HepG2 (cell line): Measurements from ENCODE around the gene CTSD. TPM values are rescaled to one million over a fixed set of nuclear protein-coding genes. Genes with fewer than 3 reads are reported as not detected.
A peak's percentile ranks its signal among the peaks of the same experiment; 100 is the strongest.

Source experiments
- ATAC-seq: fragments of 200-7000 bp; cut with Tn5 transposase; 3 replicates; pipeline ENCODE4 v1.9.1; 2020; ENCODE audit warnings: mild to moderate bottlenecking, moderate library complexity
- BruUV-seq: library from RNA; stranded (reverse); fragments of 400-500 nt; replicated peaks from 2 replicates; lab custom pipeline; 2021; lab: Mats Ljungman, UMichigan
- CTCF ChIA-PET: fragments of 300-600 bp; formaldehyde crosslinking; extraction: SDS; loops from one replicate; lab custom pipeline; 2021; ENCODE audit warnings: low total read pairs, inconsistent platforms, low intra/inter-chr PET ratio; lab: Yijun Ruan, JAX
- POLR2A ChIA-PET: fragments of 350-600 bp; sonication (Branson Sonifier 250); formaldehyde crosslinking; loops from one replicate; lab custom pipeline; 2020; ENCODE audit warnings: antibody characterized with exemption, inconsistent platforms; lab: Yijun Ruan, JAX
- DNase-seq: peaks from one replicate; pipeline ENCODE4 v3.0.0-alpha.2; 2015; ENCODE audit warnings: low spot score
- FAIRE-seq: peaks from 3 replicates; lab custom pipeline; 2011; peaks lifted over from hg19 to GRCh38; lab: Jason Lieb, UNC
- H2AFZ ChIP-seq: one replicate; pipeline ENCODE4 v1.6.1; 2011; ENCODE audit warnings: low read length, inconsistent platforms
- H3K27ac ChIP-seq: fragments of 300-600 bp; 3 replicates; pipeline ENCODE4 v1.8.0; 2011; ENCODE audit warnings: mixed run types, mild to moderate bottlenecking, mixed read lengths, low read length, inconsistent platforms; ENCODE audit not compliant: insufficient read depth; ENCODE audit errors: extremely low read length
- H3K27me3 ChIP-seq, 2 experiments: fragments of 200-600 bp in 1 of 2; 2 replicates in 1 of 2; 3 replicates in 1 of 2; pipeline versions ENCODE4 v1.6.0 to v1.8.0; 2011; ENCODE audit warnings: low read length in 2 of 2, mild to moderate bottlenecking in 2 of 2, moderate library complexity in 2 of 2, inconsistent platforms in 1 of 2; ENCODE audit not compliant: insufficient read depth in 2 of 2, control insufficient read depth in 1 of 2
- H3K36me3 ChIP-seq, 2 experiments: fragments of 200-600 bp in 1 of 2; replicated peaks in 1 of 2; 2 replicates in 1 of 2; 3 replicates in 1 of 2; pipeline versions ENCODE4 v1.5.1 to v1.8.0; 2011; ENCODE audit warnings: low read length in 2 of 2, inconsistent platforms in 1 of 2; ENCODE audit not compliant: insufficient read depth in 2 of 2, control insufficient read depth in 1 of 2
- H3K4me1 ChIP-seq: 2 replicates; pipeline ENCODE4 v1.5.1; 2012; ENCODE audit warnings: low read length, inconsistent platforms; ENCODE audit not compliant: insufficient read depth
- H3K4me2 ChIP-seq: 2 replicates; pipeline ENCODE4 v1.6.0; 2011; ENCODE audit warnings: low read depth, low read length, inconsistent platforms
- H3K4me3 ChIP-seq, 3 experiments: fragments of 200-600 bp in 1 of 3; sonication (generic), shearing (Covaris generic) in 1 of 3; replicated peaks in 1 of 3; 2 replicates each; pipeline ENCODE4 v1.5.1; 2011 to 2016; ENCODE audit warnings: low read length in 3 of 3, inconsistent platforms in 2 of 3, low read depth in 2 of 3, mild to moderate bottlenecking in 2 of 3, control low read depth in 1 of 3, mixed read lengths in 1 of 3; ENCODE audit not compliant: insufficient read depth in 1 of 3
- H3K79me2 ChIP-seq: one replicate; pipeline ENCODE4 v1.6.1; 2011; ENCODE audit warnings: low read length, inconsistent platforms; ENCODE audit not compliant: insufficient read depth
- H3K9ac ChIP-seq: 2 replicates; pipeline ENCODE4 v1.6.0; 2011; ENCODE audit warnings: mild to moderate bottlenecking, low read depth, low read length, inconsistent platforms; ENCODE audit not compliant: insufficient read depth
- H3K9me3 ChIP-seq: 2 replicates; pipeline ENCODE4 v1.5.1; 2012; ENCODE audit warnings: mild to moderate bottlenecking, low read length
- H4K20me1 ChIP-seq: 2 replicates; pipeline ENCODE4 v1.6.0; 2011; ENCODE audit warnings: inconsistent platforms, mild to moderate bottlenecking, low read length, moderate library complexity; ENCODE audit not compliant: insufficient read depth
- CCAR2 ChIP-seq: fragments of 200-400 bp; formaldehyde crosslinking; optimal IDR thresholded peaks from 2 replicates; pipeline ENCODE3; 2018; ENCODE audit warnings: low read depth, mild to moderate bottlenecking, low read length, moderate library complexity
- CEBPB ChIP-seq: IDR thresholded peaks from 2 replicates; pipeline ENCODE4 v1.6.1; 2011; ENCODE audit warnings: low read depth, low read length, improper control_type of control experiment, borderline replicate concordance
- CEBPG ChIP-seq: IDR thresholded peaks from 2 replicates; pipeline ENCODE4 v1.6.1; 2016
- DNMT1 ChIP-seq: sonication (generic); formaldehyde crosslinking; IDR thresholded peaks from 2 replicates; pipeline ENCODE4 v1.5.1; 2020; ENCODE audit warnings: mild to moderate bottlenecking, missing genetic modification reagents
- FOXM1 ChIP-seq: sonication (generic); formaldehyde crosslinking; IDR thresholded peaks from 2 replicates; pipeline ENCODE4 v1.5.0; 2020; ENCODE audit warnings: missing genetic modification reagents
- GATAD1 ChIP-seq: IDR thresholded peaks from 2 replicates; pipeline ENCODE4 v1.6.1; 2016; ENCODE audit warnings: missing genetic modification reagents, missing compliant biosample characterization
- IKZF5 ChIP-seq: IDR thresholded peaks from 2 replicates; pipeline ENCODE4 v1.6.1; 2018; ENCODE audit warnings: missing genetic modification reagents, mild to moderate bottlenecking, missing compliant biosample characterization
- NFE2 ChIP-seq: sonication (generic); formaldehyde crosslinking; IDR thresholded peaks from 2 replicates; pipeline ENCODE4 v1.4.0; 2020; ENCODE audit warnings: missing genetic modification reagents
- NFE2L2 ChIP-seq: fragments of 150-350 bp; IDR thresholded peaks from 2 replicates; pipeline ENCODE4 v1.6.1; 2014; ENCODE audit warnings: low read length
- RBM22 ChIP-seq: fragments of 200-400 bp; formaldehyde crosslinking; optimal IDR thresholded peaks from 2 replicates; pipeline ENCODE3; 2017; ENCODE audit warnings: mild to moderate bottlenecking, low read length, moderate library complexity
- SP4 ChIP-seq: sonication (generic); formaldehyde crosslinking; IDR thresholded peaks from 2 replicates; pipeline ENCODE4 v1.8.1; 2023; ENCODE audit warnings: mild to moderate bottlenecking, missing genetic modification reagents
- TBL1XR1 ChIP-seq: fragments of 150-350 bp; IDR thresholded peaks from 2 replicates; pipeline ENCODE4 v1.6.1; 2014; ENCODE audit warnings: borderline replicate concordance, low read length; ENCODE audit not compliant: partially characterized antibody
- ZBTB14 ChIP-seq: sonication (generic); formaldehyde crosslinking; IDR thresholded peaks from 2 replicates; pipeline ENCODE4 v1.4.0; 2020; ENCODE audit warnings: missing genetic modification reagents
- ZNF251 ChIP-seq: sonication (generic); formaldehyde crosslinking; IDR thresholded peaks from 2 replicates; pipeline ENCODE4 v1.9.0; 2021; ENCODE audit warnings: mild to moderate bottlenecking, missing genetic modification reagents
- ZNF256 ChIP-seq: sonication (generic); formaldehyde crosslinking; conservative IDR thresholded peaks from 2 replicates; pipeline ENCODE4 v1.4.0; 2020; ENCODE audit warnings: missing genetic modification reagents
- ZNF850 ChIP-seq: sonication (generic); formaldehyde crosslinking; conservative IDR thresholded peaks from 2 replicates; pipeline ENCODE4 v1.9.0; 2021; ENCODE audit warnings: mild to moderate bottlenecking, missing genetic modification reagents
- WGBS: methylation state at CpG from one replicate; pipeline ENCODE4 v1.1.6; 2017; ENCODE audit warnings: low lambda C conversion rate; 5-methylcytosine and 5-hydroxymethylcytosine counted together
- in situ Hi-C: cut with HindIII; loops from 2 replicates; pipeline ENCODE4 v1.10.0; 2017; ENCODE audit warnings: low pct_unique_long_range_greater_than_20kb; ENCODE audit not compliant: extremely low pct_ligation_motif_present
- intact Hi-C: fragments of 100-400 bp; cut with micrococcal nuclease; formaldehyde crosslinking; loops from one replicate; pipeline ENCODE4 v1.10.0; 2022; ENCODE audit not compliant: unreplicated experiment
- polyA plus RNA-seq, 8 experiments: library from polyadenylated mRNA; depleted of rRNA in 3 of 8; stranded (reverse) in 7 of 8; unstranded in 1 of 8; fragments of >200 nt; fragmentation: Illumina TruSeq in 4 of 8; extraction: Trizol in 4 of 8; gene quantifications; 2 replicates each; pipeline versions ENCODE4 v1.2.1 to v1.2.3, GENCODE V29; 2011 to 2016; ENCODE audit warnings: low read depth in 4 of 8, missing spikeins in 1 of 8, mixed read lengths in 1 of 8; ENCODE audit not compliant: insufficient read depth in 1 of 8
- total RNA-seq, 5 experiments: library from RNA; depleted of rRNA; stranded (reverse); fragments of >200 nt; fragmentation: Illumina TruSeq; extraction: Trizol; gene quantifications; 2 replicates each; pipeline ENCODE4 v1.2.3, GENCODE V29; 2016; ENCODE audit warnings: low read depth in 1 of 5
- TF ChIP-seq, protein P1 (sequence below): sonication (generic); formaldehyde crosslinking; conservative IDR thresholded peaks from 2 replicates; pipeline ENCODE4 v1.4.0; 2020; ENCODE audit warnings: missing genetic modification reagents
- TF ChIP-seq, protein P2 (sequence below): IDR thresholded peaks from 2 replicates; pipeline ENCODE4 v1.6.1; 2012; ENCODE audit warnings: low read length, improper control_type of control experiment

The CTSD gene
- total and polyA plus RNA-seq, 2 of the 13 experiments (the other 11 are each of a cell fraction or from before 2014, with no cell fraction given), result 143 to 230 TPM

DNA sequence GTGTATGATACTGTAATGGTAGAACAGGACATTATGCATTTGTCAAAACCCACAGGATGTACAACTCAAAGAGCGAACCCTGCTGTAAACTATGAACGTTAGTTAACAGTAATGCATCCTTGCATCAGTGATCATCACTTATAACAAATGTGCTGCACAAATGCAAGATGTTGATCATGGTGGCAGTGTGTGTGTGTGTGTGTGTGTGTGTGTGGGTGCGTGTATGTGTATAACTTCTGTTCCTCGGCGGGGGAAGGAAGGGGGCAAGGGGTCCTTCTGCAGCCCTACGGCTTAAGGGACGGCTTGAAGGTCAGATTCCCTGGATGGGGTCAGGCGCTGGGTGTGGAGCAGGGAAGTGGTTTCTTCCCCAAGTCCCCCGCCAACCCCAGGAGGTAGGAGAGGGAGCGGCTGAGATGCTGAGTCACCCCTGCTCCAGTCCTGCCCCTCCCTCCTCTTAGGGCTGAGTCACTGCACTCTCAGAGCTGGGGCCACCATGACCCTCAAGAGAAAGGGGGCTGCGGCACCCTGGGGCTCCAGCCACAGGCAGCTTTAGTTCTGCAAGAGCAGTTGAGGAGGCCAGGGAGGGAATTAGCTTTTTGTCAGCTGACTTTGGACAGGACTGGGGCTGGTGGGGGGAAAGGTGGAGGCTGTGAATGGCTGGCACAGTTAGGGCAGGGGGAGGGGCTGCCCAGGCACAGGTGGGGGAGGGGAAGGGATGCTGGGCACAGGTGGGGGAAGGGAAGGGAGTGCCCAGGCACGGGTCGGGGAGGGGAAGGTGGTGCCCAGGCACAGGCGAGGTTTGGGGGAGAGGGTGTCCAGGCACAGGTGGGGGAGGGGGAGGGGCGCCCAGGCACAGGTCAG is 8.8 kb upstream of the CTSD start (continued):
- TF ChIP-seq NFE2L2 (peak; percentile 79), ZBTB14 (CRISPR knock-in tag) (no peak), NFE2 (CRISPR knock-in tag) (peak; percentile 71; the same call in 1 of the 2 replicates)

- no TSS peak for BruUV-seq
- Histone ChIP-seq H2AFZ (no peak overlapping the region), H3K27me3 (peaks cover 5 to 48% of the 10 kb centered on the region in 2 experiments; a peak in 3 of 5 replicates), H3K9ac (no peak overlapping the region), H3K4me2 (no peak overlapping the region), H3K4me1 (peaks cover 14% of the 10 kb centered on the region), H3K36me3 (no peaks in the 10 kb centered on the region), H3K79me2 (no peaks in the 10 kb centered on the region), H3K27ac (no peak overlapping the region), H3K4me3 (no peak overlapping the region), H3K9me3 (no peaks in the 10 kb centered on the region), H4K20me1 (no peaks in the 10 kb centered on the region)
- no peak for ATAC-seq
- DNase-seq, result no peak
- WGBS, result 32% methylated on average over 6 of the region's 6 CpGs
- ChIA-PET POLR2A (no interaction called here), CTCF (no interaction called here)
- in situ Hi-C loops, result no loop called here
- no peak for TF ChIP-seq SP4 (CRISPR knock-in tag)
- TF ChIP-seq CEBPG (CRISPR knock-in tag), result 0 out of 2 replicates have a peak, but pooled peaks have one; percentile 18
- TF ChIP-seq ZNF850 (CRISPR knock-in tag), result no peak
- no peak for TF ChIP-seq GATAD1 (CRISPR knock-in tag)
- TF ChIP-seq, protein P1, sequence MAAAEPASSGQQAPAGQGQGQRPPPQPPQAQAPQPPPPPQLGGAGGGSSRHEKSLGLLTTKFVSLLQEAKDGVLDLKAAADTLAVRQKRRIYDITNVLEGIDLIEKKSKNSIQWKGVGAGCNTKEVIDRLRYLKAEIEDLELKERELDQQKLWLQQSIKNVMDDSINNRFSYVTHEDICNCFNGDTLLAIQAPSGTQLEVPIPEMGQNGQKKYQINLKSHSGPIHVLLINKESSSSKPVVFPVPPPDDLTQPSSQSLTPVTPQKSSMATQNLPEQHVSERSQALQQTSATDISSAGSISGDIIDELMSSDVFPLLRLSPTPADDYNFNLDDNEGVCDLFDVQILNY (CRISPR knock-in tag), result no peak
- no peak for TF ChIP-seq TBL1XR1
- no peak for TF ChIP-seq IKZF5 (CRISPR knock-in tag)
- TF ChIP-seq RBM22, result no peak
- TF ChIP-seq ZNF251 (CRISPR knock-in tag), result no peak
- TF ChIP-seq ZNF256, result no peak
- TF ChIP-seq CCAR2, result no peak
- TF ChIP-seq CEBPB, result peak; percentile 75
- TF ChIP-seq, protein P2, sequence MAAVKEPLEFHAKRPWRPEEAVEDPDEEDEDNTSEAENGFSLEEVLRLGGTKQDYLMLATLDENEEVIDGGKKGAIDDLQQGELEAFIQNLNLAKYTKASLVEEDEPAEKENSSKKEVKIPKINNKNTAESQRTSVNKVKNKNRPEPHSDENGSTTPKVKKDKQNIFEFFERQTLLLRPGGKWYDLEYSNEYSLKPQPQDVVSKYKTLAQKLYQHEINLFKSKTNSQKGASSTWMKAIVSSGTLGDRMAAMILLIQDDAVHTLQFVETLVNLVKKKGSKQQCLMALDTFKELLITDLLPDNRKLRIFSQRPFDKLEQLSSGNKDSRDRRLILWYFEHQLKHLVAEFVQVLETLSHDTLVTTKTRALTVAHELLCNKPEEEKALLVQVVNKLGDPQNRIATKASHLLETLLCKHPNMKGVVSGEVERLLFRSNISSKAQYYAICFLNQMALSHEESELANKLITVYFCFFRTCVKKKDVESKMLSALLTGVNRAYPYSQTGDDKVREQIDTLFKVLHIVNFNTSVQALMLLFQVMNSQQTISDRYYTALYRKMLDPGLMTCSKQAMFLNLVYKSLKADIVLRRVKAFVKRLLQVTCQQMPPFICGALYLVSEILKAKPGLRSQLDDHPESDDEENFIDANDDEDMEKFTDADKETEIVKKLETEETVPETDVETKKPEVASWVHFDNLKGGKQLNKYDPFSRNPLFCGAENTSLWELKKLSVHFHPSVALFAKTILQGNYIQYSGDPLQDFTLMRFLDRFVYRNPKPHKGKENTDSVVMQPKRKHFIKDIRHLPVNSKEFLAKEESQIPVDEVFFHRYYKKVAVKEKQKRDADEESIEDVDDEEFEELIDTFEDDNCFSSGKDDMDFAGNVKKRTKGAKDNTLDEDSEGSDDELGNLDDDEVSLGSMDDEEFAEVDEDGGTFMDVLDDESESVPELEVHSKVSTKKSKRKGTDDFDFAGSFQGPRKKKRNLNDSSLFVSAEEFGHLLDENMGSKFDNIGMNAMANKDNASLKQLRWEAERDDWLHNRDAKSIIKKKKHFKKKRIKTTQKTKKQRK, result no peak
- TF ChIP-seq FOXM1, result no peak
- no peak for TF ChIP-seq DNMT1 (CRISPR knock-in tag)
- intact Hi-C loops, result no loop called here
- no peak for FAIRE-seq
Observed at GRCh38 chr11:1771700-1772099, 8.0 kb upstream of the CTSD start.
